HG02642 (cell line): ENCODE data around the gene TMEM37.

Experiments used
- ATAC-seq: cut with Tn5 transposase; IDR thresholded peaks from one replicate; pipeline ENCODE4 v1.9.1; 2021; ENCODE audit warnings: mild to moderate bottlenecking; ENCODE audit not compliant: unreplicated experiment, poor library complexity

The TMEM37 gene

DNA sequence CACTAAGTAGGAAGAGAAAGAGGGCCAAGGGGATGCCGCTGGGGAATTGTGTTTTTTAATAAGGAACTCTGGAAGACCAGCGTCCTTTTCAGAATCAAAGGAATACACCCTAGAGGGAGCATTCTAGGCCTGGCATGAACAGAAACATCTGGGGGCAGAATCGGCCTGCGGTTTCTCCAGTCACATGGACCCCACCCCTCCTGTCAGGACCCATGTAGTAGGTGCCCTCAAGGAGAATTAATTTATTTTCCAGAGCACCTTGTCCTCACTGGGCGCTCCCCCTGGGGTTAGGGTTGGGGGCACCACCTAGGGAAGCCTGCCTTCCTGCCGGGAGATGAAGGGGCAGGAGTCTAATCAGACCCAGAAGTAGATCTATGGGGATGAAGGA lies 44.2 kb downstream of the TMEM37 start:
- no peak for ATAC-seq

DNA sequence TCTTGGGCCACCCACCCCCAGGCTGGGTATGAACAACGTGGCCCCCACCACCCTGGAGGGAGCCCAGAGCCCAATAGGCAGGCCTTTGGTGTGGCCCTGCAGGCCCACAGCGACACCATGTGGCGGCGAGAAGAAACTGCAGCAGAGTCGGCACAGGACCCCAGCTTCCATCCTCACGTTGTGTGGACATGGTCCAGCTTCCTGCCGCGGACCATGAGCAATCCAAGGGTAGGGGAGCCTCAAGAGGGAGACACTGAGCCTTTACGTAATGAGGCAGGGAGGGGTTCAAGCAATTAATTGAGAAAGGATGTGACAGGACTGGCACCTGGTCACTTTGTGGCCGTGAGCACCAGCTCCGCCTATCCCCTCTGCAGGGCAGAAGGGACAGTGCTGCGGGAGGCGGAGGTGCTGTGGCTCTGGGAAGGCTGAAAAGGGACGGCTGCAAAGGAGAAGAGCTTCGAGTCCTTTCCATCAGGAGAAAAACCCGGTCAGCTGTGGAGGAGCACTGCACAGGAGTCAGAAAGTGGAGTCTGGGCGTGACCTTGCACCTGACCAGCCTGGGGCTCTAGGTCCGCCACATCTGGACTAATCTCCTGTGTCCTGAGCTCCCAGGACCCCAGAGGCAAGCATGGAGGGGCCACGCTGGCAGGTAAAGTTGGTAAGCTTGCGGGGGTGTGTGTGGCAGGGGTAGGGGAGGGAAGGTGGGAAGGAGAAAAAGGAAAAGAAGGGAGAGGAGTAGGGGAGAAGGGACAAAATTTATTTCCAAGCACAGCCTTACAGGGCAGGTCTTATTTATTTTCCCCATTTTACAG lies 44.9 kb downstream of the TMEM37 start:
- peak; percentile 69 for ATAC-seq

DNA sequence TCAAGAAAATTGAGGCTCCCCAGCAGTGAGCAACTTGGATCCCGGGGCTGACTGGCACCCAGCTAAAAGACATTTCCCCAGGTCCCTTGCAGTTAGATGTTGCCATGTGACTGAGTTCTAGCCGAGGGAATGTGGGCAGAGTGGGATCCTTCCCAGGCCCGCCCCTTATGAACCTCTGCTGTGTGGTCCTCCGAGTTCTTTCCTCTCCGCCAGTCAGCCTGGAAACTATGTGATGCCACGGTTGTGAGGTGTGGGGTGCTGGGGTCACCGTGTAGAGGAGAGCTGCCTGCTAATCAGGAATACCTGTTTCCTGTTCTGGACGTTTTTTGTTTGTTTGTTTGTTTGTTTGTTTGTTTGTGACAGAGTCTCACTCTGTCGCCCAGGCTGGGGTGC lies 45.5 kb downstream of the TMEM37 start:
- ATAC-seq, result no peak

DNA sequence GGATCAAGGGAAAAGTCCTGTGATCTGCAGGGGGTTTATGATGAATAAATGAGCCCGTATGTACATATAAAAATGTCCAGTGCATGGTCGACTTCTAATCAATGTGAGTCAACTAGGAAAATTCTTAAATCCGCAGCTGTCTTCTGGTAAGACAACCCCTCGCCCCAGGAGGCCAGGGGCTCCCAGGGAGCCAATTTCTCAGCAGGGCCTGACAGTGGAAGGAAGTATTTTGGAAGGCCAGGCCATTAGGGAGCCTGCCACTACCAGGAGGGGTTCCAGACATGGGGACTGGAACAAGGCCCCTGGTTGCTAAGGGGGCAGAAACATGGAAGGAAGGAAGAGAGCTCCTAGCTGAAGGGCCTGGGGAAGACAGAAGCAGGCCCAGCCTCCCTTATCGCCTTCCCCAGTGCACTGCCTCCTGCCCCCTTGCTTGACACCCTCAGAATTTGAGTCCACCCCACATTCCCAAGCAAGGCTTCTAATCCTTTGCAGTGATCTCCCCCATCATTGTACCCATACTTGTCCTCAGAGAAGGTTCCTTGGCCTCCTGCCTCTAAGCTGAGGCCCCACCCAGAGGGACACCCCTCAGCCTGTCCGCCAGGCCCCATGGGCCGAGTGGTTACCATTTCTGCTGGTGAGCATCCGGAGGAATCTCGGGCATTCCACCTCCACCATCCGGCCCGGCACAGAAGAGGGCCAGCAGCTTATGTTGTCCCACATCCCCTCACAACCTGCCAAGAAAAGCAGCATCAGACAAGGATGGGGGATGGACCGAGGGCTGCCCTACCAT lies 46.7 kb downstream of the TMEM37 start:
- no peak for ATAC-seq

DNA sequence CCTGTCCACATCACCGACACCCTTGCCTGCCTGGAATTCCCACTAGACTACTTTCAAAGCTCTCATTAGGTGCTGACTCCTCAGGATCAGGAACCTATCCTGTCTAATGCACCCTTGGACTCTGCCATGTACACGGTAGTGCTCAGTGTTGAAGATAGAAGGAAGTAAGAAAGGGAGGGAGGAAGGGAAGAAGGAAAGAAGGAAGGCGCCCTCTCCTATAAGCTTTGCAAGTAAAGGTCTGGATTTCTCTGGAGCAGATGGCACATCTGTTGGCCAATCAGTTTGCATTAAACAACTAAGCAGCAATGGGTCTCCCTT lies 47.3 kb downstream of the TMEM37 start:
- ATAC-seq, result no peak

DNA sequence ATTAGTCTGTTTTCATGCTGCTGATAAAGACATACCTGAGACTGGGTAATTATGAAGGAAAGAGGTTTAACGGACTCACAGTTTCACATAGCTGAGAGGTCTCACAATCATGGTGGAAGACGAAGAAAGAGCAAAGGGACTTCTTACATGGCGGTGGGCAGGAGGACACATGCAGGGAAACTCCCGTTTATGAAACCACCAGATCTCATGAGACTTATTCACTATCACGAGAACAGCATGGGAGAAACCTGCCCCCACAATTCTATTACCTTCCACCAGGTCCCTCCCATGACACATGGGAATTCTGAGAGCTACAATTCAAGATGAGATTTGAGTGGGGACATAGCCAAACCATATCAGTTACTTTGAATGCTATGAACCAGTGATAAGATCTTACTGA lies 48.5 kb downstream of the TMEM37 start:
- ATAC-seq, result no peak

DNA sequence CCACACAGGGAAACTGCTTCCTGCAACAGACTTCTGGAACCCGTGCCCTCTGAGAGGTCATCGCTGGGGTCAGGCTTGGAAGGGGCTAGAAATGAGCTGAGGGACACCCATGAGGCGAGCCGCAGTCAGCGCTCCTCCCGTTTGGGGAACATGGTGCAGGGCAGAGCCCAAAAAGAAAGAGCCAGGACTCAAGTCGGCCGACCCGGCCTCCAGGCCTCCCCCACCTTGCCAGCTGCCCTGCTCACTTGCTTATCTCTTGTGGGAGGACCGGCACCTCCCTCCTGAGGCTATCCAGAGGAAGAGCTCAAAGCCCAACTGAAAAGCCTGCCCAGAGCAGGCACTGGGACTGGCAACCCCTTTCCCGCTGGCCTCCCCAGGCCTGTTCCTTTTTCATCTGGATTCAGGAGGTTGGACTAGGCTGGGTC lies 49.1 kb downstream of the TMEM37 start:
- ATAC-seq, result no peak

DNA sequence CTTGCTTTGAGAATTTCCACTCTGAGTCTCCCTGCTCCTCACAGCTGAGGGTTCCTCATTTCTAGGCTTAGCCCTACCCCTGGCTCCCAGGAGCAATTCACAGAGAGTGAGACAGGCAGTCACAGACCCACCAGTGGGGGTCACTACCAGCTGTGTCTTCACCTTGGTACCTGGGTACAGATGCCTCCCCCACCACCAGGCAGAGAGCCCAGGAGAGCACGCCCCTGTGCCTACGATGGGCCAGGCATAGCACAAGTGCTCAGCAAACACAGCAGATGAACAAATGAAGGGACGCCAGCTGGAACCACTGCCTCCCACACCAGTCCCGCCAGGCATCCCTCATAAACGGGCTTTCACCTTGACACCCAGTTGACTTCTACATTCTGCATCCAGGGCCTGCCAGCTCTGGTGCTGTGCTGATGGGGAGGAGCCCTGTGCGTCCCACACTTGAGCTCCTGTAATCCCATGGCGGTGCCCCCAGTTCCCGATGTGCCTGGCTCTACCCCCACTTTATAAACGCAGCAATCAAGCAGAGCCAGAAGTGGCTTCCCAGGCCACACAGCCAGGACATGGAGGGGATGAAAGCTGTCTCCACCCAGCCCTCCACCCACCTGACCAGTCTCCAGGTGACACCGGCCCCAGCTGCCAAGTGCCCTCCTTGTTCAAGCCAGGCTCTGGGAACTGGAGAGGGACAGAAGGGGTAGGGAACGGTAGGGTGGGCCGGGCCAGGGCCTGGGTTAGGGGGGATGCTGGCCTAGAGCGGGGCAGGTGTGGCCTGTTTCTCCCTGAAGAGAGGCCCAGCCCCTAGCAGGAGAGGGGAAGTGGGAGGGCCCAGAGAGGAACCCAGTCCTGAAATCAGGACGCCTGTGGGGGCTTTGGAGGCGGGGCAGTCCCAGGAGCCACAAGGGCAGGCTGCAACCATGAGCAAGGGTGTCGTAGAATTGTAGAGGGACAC lies 50.1 kb downstream of the TMEM37 start:
- ATAC-seq, result no peak

DNA sequence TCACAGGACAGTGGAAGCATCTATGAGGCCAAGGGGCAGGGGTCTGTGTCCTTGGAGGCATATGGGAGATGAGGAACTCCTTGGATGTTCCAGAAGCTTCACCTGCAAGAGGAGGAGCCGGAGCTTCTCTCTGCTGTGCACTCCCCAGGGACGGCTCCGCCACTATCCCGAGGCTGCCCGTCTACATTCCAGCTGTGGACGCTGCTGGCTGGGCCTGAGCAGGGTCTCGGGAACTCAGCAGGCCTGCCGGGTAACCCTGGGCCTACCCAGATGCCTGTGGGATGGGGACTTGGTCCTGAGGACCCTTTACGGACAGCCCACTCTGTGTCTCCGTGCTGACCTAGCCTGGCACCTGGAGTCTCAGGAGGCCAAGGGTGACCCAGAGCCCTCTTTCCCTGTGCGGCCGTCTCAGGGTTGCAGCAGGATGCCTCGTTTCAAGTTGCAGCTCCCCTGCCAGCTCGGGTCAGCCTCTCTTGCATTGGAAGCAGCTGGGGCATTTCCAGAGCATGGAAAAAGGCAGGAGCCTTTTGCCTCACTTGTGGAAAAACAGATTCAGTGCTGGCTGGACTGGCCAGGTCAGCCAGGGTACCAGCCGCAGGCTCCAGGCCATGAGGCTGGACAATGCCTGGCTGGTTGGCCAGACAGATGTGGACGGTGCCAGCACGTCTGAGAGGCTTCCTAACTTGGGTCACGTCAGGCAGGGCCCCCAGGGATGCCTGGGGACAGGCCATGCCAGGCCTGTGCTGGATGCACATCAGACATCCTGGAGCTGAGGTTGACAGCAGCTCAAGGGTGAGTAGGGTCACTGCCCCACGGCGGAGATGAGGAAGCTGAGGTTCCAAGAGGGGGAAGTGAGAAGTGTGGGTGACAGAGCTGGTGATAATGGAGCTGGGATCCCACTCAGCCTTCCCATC lies 51.1 kb downstream of the TMEM37 start:
- ATAC-seq, result no peak

DNA sequence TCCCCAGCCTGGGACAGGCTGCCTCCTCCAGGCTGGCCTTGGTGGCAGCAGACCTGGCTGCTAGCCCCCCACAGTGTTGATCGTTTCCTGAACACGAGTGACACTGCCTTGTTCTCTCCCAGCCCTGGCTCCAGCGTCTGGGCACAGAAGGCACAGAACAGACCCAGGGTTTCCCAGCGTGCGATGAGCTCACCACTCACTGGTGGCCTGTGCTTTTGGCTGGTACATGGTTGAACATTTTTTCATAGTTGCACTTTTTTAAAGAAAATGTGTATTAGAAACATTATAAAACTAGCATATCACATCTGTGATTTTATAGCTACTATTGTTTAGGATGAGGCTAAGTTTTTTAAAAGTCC lies 51.7 kb downstream of the TMEM37 start:
- ATAC-seq, result no peak

DNA sequence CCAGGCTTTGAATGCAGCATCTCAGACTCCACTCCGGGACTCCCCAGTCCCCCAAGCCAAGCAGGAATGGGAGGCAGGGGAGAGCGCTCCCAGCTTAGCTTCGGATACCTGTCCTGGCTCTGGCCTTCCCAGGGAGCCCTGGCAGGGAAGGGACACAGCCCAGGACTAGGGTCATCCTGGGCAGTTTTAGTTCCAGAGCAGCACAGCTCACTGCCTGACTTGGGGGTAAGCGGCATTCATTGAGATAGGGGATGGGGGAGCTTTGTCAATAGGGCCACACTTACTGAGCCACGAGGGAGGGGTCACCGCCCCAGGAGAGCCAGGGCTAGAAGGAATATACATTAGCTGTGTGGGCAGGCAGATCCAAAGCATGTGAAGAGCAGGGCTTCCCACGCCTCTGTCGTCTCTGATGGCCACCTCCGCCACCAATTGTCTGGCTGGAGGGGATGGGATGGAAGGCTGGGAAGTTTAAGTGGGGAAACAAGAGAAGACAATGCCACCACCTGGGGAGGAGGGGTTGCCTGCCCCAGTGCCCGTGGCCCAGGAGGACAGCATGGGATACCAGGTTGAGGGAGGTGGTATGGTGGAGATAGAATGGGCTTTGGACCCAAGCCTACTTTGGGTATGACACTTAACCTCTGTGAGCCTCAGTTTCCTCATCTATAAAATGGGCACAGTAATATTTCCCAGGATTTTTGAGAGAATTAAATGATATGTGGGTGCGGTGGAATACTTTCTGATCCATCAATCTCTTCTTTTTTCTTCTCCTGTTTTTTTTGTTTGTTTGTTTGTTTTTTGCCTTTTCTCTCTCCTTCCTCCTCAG lies 52.5 kb downstream of the TMEM37 start:
- ATAC-seq, result no peak

DNA sequence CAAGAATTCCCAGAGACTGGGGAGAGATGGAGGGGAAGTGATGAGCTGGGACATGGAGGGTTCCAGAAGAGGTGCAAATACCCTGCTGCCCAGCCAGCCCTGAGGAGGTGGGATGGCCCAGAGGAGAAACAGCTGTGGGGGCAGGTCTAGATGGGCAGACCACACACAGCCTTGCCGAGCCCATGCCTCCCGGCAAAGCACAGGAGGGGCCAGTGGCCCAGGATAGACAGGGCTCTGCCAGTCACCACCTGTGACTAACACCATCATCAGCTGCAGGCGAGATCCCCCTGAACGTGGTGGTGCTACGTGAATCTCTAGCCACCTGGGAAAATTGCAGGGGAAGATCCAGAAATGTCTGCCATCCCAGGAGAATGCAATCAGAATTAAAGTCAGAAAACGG lies 53.2 kb downstream of the TMEM37 start:
- no peak for ATAC-seq

DNA sequence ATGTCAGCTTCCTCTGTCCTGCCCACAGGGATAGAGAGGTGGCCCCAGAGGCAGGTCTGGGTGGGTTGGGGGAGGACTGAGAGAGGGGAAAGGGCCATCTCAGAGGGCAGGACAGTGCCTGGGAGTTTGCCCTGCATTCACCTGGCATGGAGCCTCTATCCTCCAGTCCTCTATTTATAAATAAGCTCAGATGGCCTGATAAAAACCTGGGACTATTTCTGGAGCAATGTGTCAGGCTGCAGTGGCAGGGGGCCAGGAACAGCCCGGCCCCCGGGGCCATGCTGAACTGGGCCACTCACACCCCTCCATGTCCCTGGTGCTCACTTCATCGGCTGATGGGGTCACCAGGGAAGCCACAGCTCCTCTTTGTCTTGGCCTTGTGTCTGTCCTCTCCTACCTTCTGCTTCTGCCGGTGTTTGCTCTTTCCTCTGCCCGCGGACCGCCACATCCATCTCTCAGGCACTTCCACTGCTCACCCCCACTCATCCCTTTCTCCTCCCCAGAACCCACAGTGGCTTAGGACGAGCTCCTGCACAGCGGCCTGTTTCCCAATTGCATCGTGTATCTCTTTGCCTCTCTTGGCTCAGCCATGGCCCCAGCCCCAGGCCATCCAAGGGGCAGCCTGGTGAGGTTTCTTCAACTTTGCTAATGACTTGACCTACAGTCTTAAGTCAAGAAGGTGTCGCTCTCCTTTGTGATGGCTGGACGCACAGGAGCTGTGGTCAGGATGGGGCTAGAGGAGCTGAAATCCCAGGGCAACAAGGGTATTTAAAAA lies 53.9 kb downstream of the TMEM37 start:
- ATAC-seq, result no peak

DNA sequence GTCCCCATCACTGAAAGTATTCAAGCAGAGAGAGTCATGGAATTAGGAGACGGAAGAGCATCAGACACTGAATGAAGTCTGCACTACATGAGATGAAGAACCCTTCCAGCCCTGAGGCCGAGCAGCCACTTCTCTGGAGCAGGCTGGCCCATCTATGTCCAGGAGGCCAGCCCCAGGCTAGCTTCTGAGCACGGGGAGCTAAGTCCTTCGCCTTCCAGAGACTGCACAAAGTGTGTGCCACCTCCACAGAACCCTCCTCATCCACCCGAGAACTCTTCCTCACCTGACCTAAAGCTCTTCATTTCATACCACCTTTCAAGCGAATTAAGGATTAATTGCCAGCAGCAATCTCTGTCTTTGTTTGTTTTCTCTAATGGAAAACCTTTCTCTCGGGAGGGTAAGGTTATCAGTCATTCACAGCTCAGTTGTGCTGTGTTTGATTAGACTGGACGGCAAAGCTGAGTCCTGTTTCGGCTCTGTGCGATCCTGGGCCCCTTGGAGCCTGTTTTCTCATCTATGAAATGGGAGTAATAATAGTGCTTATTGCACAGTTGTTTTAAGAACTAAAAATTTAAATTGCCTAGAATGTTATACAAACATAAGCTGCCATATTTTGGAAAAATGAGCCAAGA lies 54.7 kb downstream of the TMEM37 start:
- no peak for ATAC-seq

DNA sequence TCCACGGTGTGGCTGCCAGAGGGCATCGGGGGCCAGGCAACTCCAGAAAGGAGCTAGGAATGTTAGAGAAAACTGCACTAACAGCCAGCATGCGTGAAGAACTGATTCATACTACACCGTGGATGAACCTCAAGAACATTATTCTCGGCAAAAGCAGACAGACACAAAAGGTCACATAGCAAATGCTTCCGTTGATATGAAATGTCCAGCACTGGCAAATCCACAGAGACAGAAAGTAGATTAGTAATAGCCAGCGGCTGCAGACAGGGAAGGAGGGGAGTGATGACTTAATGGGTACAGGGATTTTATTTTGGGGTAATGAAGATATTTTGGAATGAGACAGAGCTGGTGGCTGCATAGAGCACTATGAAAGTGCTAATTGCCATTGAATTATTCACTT lies 55.2 kb downstream of the TMEM37 start:
- no peak for ATAC-seq

DNA sequence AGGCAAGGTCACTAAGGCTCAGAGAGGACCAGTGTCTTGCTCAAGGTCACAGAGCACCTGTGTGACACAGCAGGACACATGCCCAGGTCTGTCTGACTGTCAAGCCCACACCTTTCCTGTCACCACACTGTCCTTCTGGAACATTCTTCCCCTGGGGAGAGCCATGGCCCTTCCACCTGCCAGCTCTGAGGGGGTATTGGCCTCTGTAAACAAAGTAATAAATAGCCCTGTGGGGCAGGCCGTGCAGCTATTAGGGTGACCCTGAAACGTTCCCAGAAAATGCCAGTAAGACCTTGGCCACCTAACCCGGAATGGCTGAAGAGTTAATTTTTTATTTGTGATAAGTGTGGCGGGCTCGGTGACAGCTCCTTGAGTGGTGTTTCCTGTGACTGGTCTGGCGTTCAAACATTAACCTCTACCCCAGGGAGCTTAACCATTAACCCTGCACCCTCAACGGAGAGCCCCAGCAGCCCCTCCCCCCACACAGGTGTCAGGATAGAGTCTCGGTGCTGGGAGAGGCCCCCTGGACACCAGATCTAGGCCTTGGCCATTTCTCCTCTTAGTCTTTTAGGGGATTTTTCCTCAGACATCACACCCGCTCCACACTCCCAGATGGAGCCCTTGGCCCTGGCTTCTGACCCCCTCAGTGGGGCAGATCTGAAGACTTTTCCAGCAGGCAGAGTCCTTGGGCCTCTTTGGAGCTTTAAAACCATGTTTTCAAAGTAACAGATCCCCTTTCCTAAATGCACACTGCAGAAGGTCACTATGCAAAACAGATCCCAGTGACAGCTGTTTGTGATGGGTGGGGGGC lies 56.0 kb downstream of the TMEM37 start:
- ATAC-seq, result peak; percentile 87
